MM.1S (cell line): ENCODE data around the gene PON1.

ENCODE experiments used
- EZH2 ChIP-seq: fragments of 300-600 bp; sonication (generic); optimal IDR thresholded peaks from 2 replicates; pipeline ENCODE3; 2017; ENCODE audit warnings: low read depth, mild to moderate bottlenecking, antibody characterized with exemption, low read length, mixed read lengths
- EZH2phosphoT487 ChIP-seq: fragments of 300-600 bp; sonication (generic); IDR thresholded peaks from 2 replicates; pipeline ENCODE4 v1.6.1; 2018; ENCODE audit warnings: antibody characterized with exemption, low read length
- TF ChIP-seq, protein P1 (sequence below): fragments of 300-600 bp; sonication (generic); IDR thresholded peaks from 2 replicates; pipeline ENCODE4 v1.5.1; 2016; ENCODE audit warnings: antibody characterized with exemption, low read length, mixed read lengths

DNA sequence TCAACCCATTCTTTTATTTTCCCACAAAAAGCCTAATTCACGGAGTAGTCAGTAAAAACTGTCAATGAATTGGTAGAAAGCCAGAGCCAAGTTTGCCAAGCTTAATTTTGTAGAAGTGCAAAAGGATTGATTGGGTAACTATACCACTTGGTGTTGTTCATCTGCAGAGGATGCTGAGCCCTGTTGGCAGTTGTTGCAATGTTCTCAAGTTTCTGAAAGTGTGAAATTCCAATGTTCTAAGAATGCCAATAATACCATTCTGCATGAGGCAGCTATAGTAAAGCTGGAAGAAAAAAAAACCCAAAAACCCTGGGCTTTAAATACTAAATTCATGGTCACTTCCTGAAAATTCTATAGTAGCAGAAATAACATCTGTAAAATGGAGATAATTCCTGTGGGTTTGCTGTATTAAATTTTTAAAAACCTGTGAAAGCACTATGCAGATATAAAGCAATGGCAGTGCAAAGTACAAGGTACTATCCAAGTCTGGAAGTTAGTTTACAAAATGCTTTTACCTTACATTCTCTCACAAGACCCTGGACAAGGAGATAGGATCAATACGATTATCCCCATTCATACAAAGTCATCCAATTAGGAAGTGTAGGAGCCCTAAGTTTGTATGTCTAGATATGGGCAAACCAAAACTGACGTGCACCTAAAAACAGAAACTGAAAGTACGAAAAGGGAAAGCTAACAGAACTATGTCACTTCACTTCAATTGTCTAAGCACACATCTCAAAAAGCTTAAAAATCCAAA, 6.0 kb upstream of the PON1 start:
- TF ChIP-seq, protein P1, sequence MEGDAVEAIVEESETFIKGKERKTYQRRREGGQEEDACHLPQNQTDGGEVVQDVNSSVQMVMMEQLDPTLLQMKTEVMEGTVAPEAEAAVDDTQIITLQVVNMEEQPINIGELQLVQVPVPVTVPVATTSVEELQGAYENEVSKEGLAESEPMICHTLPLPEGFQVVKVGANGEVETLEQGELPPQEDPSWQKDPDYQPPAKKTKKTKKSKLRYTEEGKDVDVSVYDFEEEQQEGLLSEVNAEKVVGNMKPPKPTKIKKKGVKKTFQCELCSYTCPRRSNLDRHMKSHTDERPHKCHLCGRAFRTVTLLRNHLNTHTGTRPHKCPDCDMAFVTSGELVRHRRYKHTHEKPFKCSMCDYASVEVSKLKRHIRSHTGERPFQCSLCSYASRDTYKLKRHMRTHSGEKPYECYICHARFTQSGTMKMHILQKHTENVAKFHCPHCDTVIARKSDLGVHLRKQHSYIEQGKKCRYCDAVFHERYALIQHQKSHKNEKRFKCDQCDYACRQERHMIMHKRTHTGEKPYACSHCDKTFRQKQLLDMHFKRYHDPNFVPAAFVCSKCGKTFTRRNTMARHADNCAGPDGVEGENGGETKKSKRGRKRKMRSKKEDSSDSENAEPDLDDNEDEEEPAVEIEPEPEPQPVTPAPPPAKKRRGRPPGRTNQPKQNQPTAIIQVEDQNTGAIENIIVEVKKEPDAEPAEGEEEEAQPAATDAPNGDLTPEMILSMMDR: no peak
- TF ChIP-seq EZH2phosphoT487: no peak
- no peak for TF ChIP-seq EZH2
